ENCODE data around the gene APOB. TPM values are rescaled to one million over a fixed set of nuclear protein-coding genes. Genes with fewer than 3 reads are reported as not detected.

APOB gene
- total RNA-seq, 1 donor = under 0.01 TPM

GRCh38 chr2:21015281-21015645, 28.6 kb downstream of the APOB start:
- Histone ChIP-seq H4K20me1 (ENCODE audit: insufficient read depth, low read length) (no peaks in the 10 kb centered on the region), H3K4me1 (ENCODE audit: insufficient read depth, low read length) (no peaks in the 10 kb centered on the region), H3K27ac (ENCODE audit: low read depth, low read length) (no peak overlapping the region), H3K4me3 (ENCODE audit: insufficient read depth, low read length) (no peak overlapping the region), H3K27me3 (ENCODE audit: insufficient read depth, low read length) (no peaks in the 10 kb centered on the region), H3K79me2 (ENCODE audit: insufficient read depth, low read length) (no peaks in the 10 kb centered on the region), H3K9me3 (ENCODE audit: low read depth, low read length) (no peaks in the 10 kb centered on the region), H3K4me2 (ENCODE audit: insufficient read depth, low read length) (no peak overlapping the region), H2AFZ (ENCODE audit: low read length) (no peak overlapping the region), H3K36me3 (ENCODE audit: insufficient read depth, low read length) (no peaks in the 10 kb centered on the region)
- no peak for TF ChIP-seq CTCF (IDR thresholded peaks at IDR 0.05; ENCODE audit: extremely low read depth, low read depth, low read length)
- no peak for DNase-seq (ENCODE audit: insufficient read length, low spot score, missing footprints)

GRCh38 chr2:21014364-21015280, 29.3 kb downstream of the APOB start:
- no peak for DNase-seq (ENCODE audit: insufficient read length, low spot score, missing footprints)
- Histone ChIP-seq H3K27me3 (ENCODE audit: insufficient read depth, low read length) (no peaks in the 10 kb centered on the region), H3K4me1 (ENCODE audit: insufficient read depth, low read length) (no peaks in the 10 kb centered on the region), H3K27ac (ENCODE audit: low read depth, low read length) (no peak overlapping the region), H4K20me1 (ENCODE audit: insufficient read depth, low read length) (no peaks in the 10 kb centered on the region), H3K9me3 (ENCODE audit: low read depth, low read length) (no peaks in the 10 kb centered on the region), H3K36me3 (ENCODE audit: insufficient read depth, low read length) (no peaks in the 10 kb centered on the region), H3K4me2 (ENCODE audit: insufficient read depth, low read length) (no peak overlapping the region), H3K79me2 (ENCODE audit: insufficient read depth, low read length) (no peaks in the 10 kb centered on the region), H3K4me3 (ENCODE audit: insufficient read depth, low read length) (no peak overlapping the region), H2AFZ (ENCODE audit: low read length) (no peak overlapping the region)
- TF ChIP-seq CTCF (IDR thresholded peaks at IDR 0.05; ENCODE audit: extremely low read depth, low read depth, low read length) = no peak

GRCh38 chr2:21013043-21013816, 30.6 kb downstream of the APOB start:
- H3K27ac ChIP-seq (ENCODE audit: low read depth, low read length) = no peak overlapping the region
- no peaks in the 10 kb centered on the region for H3K36me3 ChIP-seq (ENCODE audit: insufficient read depth, low read length)
- no peaks in the 10 kb centered on the region for H3K27me3 ChIP-seq (ENCODE audit: insufficient read depth, low read length)
- DNase-seq (ENCODE audit: insufficient read length, low spot score, missing footprints) = no peak
- no peak overlapping the region for H3K4me3 ChIP-seq (ENCODE audit: insufficient read depth, low read length)
- H3K9me3 ChIP-seq (ENCODE audit: low read depth, low read length) = no peaks in the 10 kb centered on the region
- H2AFZ ChIP-seq (ENCODE audit: low read length) = no peak overlapping the region
- H3K4me2 ChIP-seq (ENCODE audit: insufficient read depth, low read length) = no peak overlapping the region
- no peak for TF ChIP-seq CTCF (IDR thresholded peaks at IDR 0.05; ENCODE audit: extremely low read depth, low read depth, low read length)
- H3K79me2 ChIP-seq (ENCODE audit: insufficient read depth, low read length) = no peaks in the 10 kb centered on the region
- H3K4me1 ChIP-seq (ENCODE audit: insufficient read depth, low read length) = no peaks in the 10 kb centered on the region
- no peaks in the 10 kb centered on the region for H4K20me1 ChIP-seq (ENCODE audit: insufficient read depth, low read length)

GRCh38 chr2:21012557-21012937, 31.3 kb downstream of the APOB start:
- H3K9me3 ChIP-seq (ENCODE audit: low read depth, low read length) = no peaks in the 10 kb centered on the region
- no peak overlapping the region for H3K4me3 ChIP-seq (ENCODE audit: insufficient read depth, low read length)
- no peaks in the 10 kb centered on the region for H3K4me1 ChIP-seq (ENCODE audit: insufficient read depth, low read length)
- no peaks in the 10 kb centered on the region for H4K20me1 ChIP-seq (ENCODE audit: insufficient read depth, low read length)
- no peak overlapping the region for H3K4me2 ChIP-seq (ENCODE audit: insufficient read depth, low read length)
- H3K36me3 ChIP-seq (ENCODE audit: insufficient read depth, low read length) = no peaks in the 10 kb centered on the region
- no peak for DNase-seq (ENCODE audit: insufficient read length, low spot score, missing footprints)
- H2AFZ ChIP-seq (ENCODE audit: low read length) = no peak overlapping the region
- no peaks in the 10 kb centered on the region for H3K79me2 ChIP-seq (ENCODE audit: insufficient read depth, low read length)
- H3K27me3 ChIP-seq (ENCODE audit: insufficient read depth, low read length) = no peaks in the 10 kb centered on the region
- TF ChIP-seq CTCF (IDR thresholded peaks at IDR 0.05; ENCODE audit: extremely low read depth, low read depth, low read length) = no peak
- H3K27ac ChIP-seq (ENCODE audit: low read depth, low read length) = no peak overlapping the region

Data from osteoblast (primary cell).